Measurements from ENCODE around the gene UCHL1.

GRCh38 chr4:41287005-41287404 is 30.3 kb downstream of the UCHL1 start:
- TF ChIP-seq CTCF (IDR thresholded peaks at IDR 0.05 in 4 of 5, conservative IDR thresholded peaks at IDR 0.05 in 1 of 5) = no peak
- no peak for TF ChIP-seq POLR2A (IDR thresholded peaks at IDR 0.05)

Data from gastrocnemius medialis (tissue), 4 donors.